ENCODE results near the gene MESP1.

MESP1 gene

GRCh38 chr15:89758283-89758682 lies 7.2 kb upstream of the MESP1 start:
- DNase-seq (ENCODE audit: low read depth): no peak

- DNase-seq (ENCODE audit: low read depth): no peak
Measured at GRCh38 chr15:89756897-89757296, 5.8 kb upstream of the MESP1 start.

GRCh38 chr15:89755701-89756100 lies 4.7 kb upstream of the MESP1 start:
- DNase-seq (ENCODE audit: low read depth): no peak

GRCh38 chr15:89754361-89755154 lies 3.5 kb upstream of the MESP1 start:
- no peak for DNase-seq (ENCODE audit: low read depth)

GRCh38 chr15:89753855-89754254 lies 2.8 kb upstream of the MESP1 start:
- DNase-seq (ENCODE audit: low read depth): no peak

- DNase-seq (ENCODE audit: low read depth): no peak
Measured at GRCh38 chr15:89751748-89752147, 699 bp upstream of the MESP1 start.

GRCh38 chr15:89749951-89750559 lies 994 bp downstream of the MESP1 start:
- no peak for DNase-seq (ENCODE audit: low read depth)

GRCh38 chr15:89749526-89749925 lies 1.5 kb downstream of the MESP1 start:
- no peak for DNase-seq (ENCODE audit: low read depth)

GRCh38 chr15:89749054-89749453 lies 2.0 kb downstream of the MESP1 start:
- DNase-seq (ENCODE audit: low read depth): no peak

- DNase-seq (ENCODE audit: low read depth): no peak
Measured at GRCh38 chr15:89747708-89748682, 3.1 kb downstream of the MESP1 start.

GRCh38 chr15:89746386-89746780 lies 4.7 kb downstream of the MESP1 start:
- DNase-seq (ENCODE audit: low read depth): no peak

- DNase-seq (ENCODE audit: low read depth): no peak
Measured at GRCh38 chr15:89745768-89746167, 5.3 kb downstream of the MESP1 start.

GRCh38 chr15:89745131-89745530 lies 5.9 kb downstream of the MESP1 start:
- DNase-seq (ENCODE audit: low read depth): no peak

GRCh38 chr15:89743594-89743993 lies 7.5 kb downstream of the MESP1 start:
- no peak for DNase-seq (ENCODE audit: low read depth)

- no peak for DNase-seq (ENCODE audit: low read depth)
Measured at GRCh38 chr15:89743011-89743410, 8.0 kb downstream of the MESP1 start.

GRCh38 chr15:89740137-89740536 lies 10.9 kb downstream of the MESP1 start:
- peak; percentile 26 for DNase-seq (ENCODE audit: low read depth)

- DNase-seq (ENCODE audit: low read depth): no peak
Measured at GRCh38 chr15:89735773-89736172, 15.3 kb downstream of the MESP1 start.

- no peak for DNase-seq (ENCODE audit: low read depth)
Measured at GRCh38 chr15:89732451-89733172, 18.4 kb downstream of the MESP1 start.

- no peak for DNase-seq (ENCODE audit: low read depth)
Measured at GRCh38 chr15:89731275-89731674, 19.8 kb downstream of the MESP1 start.

- no peak for DNase-seq (ENCODE audit: low read depth)
Measured at GRCh38 chr15:89728254-89728653, 22.8 kb downstream of the MESP1 start.

GRCh38 chr15:89725064-89725463 lies 26.0 kb downstream of the MESP1 start:
- no peak for DNase-seq (ENCODE audit: low read depth)

- no peak for DNase-seq (ENCODE audit: low read depth)
Measured at GRCh38 chr15:89724621-89725020, 26.4 kb downstream of the MESP1 start.

All from stromal cell of bone marrow (primary cell).